HG02870 (cell line): Measurements from ENCODE around the gene PPP1R9B.

Source experiments
- ATAC-seq: cut with Tn5 transposase; IDR thresholded peaks from one replicate; pipeline ENCODE4 v1.9.1; 2021; ENCODE audit warnings: mild to moderate bottlenecking, moderate library complexity; ENCODE audit not compliant: unreplicated experiment

Gene PPP1R9B

DNA sequence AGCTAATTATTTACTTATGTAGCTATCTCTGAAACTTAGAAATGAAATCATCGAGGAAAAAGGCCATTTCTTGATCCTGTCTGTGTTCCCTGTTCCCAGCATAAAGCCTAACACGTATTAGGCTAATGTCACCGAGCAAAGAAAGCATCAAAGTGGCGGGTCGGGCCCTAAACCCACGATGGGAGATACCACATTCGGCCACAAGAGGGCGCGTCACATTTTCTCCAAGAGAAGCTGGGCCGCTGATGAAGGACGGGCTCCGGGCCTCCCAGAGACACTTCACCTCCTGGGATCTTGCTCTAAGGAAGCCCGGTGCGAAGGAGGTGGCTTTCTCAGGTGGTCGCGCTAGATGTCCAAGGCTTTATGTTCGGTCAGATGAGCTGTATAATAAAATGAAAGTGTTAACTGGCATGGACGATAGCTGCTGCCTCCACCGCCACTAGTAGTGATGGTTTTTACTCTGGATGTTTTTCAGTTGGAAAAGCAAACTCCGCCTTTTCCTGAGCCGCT is 56.2 kb downstream of the PPP1R9B start:
- ATAC-seq = no peak

DNA sequence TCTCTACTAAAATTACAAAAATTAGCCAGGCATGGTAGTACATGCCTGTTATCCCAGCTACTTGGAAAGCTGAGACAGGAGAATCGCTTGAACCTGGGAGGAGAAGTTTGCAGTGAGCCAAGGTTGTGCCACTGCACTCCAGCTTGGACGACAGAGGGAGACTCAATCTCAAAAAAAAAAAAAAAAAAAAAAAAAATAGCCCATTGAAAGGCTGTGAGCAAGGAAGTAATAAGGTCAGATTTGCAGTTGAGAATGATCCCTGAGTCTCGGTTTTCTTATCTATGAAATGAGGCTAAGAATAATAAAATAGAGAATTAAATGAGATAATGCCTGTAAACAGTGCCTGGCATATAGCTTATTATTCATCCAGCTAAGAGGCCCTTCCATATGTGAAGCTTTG is 56.7 kb downstream of the PPP1R9B start:
- no peak for ATAC-seq

DNA sequence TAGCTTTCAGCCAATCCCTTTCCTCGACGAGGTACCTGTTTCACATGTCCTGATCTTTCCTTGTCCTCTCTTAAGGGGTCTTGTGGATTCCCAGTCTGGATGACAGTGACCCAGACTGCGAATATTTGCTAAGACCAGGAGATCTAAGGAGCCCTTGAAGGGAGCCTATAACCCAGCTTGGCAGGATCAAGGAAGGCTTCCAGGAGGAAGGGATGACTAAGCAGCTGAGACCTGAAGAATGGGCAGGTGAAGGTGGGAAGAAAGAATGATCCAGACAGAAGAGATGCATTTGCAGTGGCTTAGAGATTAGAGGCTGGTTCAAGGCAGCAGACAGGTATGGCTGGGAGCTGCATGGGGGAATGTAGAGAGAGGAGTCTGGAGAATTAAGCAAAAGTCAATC is 57.2 kb downstream of the PPP1R9B start:
- ATAC-seq = no peak

DNA sequence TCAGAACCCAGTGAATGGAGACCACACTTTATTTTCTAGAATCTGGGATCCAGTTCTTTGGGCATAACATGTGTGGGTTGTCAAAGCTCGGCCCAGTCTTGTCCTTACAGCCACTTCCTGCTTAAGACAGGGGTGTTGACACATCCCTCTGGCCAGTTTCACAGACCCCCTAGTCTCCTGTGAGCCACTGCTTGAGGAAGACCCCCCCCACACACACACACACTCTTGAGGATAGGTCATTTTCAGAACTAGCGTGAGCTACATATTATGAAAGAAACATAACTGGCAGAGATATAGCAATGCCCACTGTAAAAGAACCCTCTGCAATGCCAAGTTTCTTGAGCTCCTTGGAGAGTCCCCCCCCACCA is 58.6 kb downstream of the PPP1R9B start:
- ATAC-seq = no peak

DNA sequence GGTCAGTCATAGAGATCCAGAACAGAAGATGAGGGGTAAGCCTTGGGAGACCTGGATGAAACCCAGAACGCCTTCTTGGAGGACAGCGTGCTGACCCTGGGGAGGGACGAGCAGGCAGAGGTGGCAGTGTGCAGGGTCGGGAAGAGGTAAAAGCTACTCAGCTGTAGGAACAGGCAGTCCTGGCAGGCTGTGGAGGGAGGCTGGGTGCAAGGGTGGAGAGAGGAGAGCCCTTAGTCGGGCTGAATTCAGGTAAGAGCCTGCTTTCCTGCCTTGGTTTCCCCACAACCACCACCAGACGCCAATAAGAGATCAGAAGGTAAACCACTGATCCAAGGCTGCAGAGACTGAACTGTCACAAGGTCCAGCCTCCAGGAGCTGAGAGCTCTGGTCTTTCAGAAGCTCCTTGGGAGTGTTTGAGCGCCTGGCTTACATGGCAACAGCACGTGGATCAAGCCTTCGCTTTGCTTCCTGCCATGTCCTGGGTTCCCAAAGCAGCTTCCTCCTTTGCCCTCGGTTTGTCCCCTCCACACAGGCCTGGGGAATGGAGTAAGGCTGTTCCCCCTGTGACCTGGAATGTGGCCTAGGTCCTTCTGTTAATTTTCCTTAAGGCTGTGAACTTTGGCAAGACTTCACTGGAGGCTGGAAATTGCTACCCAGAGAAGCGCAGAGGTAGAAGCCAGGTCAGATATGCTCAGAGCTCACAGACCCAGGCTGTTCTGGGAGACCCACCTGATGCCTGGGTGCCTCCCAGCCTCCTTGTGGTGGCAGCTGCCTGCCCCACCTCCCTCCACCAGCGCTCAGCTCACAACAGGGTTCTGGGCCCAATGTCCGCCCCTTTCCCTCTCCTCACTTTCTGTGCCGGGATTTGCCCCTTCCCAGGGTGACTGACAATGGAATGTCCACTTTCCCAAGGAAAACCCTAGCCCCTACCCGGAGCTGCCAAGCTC is 59.2 kb downstream of the PPP1R9B start:
- ATAC-seq = no peak

DNA sequence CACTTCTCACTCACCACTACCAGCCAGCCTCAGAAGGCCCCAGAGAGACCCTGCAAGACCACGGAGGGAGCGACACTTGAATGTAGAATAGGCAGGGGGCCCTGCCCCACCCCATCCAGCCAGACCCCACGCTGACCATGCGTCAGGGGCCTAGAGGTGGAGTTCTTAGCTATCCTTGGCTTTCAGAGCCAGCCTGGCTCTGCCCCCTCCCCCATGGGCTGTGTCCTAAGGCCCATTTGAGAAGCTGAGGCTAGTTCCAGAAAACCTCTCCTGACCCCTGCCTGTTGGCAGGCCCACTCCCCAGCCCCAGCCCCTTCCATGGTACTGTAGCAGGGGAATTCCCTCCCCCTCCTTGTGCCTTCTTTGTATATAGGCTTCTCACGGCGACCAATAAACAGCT is 60.4 kb downstream of the PPP1R9B start:
- ATAC-seq = no peak

DNA sequence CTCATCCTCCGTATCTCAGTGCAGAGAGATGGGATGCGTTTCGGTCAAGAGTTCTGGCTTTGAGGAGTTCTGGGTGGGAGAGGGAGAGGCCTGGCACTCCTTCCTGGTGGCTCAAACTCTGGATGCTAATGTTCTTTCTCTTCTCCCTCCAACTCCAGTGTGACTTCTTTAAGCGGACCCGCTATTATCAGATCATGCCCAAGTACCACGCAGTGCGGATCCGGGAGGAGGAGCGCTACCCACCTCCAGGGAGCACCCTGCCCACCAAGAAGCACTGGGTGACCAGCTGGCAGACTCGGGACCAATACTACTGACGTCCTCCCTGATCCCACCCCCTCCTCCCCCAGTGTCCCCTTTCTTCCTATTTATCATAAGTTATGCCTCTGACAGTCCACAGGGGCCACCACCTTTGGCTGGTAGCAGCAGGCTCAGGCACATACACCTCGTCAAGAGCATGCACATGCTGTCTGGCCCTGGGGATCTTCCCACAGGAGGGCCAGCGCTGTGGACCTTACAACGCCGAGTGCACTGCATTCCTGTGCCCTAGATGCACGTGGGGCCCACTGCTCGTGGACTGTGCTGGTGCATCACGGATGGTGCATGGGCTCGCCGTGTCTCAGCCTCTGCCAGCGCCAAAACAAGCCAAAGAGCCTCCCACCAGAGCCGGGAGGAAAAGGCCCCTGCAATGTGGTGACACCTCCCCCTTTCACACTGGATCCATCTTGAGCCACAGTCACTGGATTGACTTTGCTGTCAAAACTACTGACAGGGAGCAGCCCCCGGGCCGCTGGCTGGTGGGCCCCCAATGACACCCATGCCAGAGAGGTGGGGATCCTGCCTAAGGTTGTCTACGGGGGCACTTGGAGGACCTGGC is 61.3 kb downstream of the PPP1R9B start:
- no peak for ATAC-seq

DNA sequence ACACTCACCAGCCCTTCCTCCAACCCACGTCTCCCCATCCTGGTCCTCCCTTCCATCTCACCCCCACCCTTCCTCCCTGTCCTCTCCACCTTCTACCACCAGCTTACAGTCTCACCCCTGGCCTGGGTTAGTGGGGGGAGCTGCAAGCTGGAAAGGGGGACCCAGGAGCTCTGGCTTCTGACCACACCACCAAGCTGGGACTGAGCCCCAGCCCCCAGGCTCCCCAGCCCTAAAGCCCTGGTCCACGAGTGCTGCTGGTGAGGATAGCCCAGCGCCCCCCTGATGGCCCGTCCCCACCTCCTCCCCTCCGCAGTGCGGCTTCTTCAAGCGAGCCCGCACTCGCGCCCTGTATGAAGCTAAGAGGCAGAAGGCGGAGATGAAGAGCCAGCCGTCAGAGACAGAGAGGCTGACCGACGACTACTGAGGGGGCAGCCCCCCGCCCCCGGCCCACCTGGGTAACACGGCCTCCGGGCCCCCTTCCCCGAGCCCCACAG is 62.5 kb downstream of the PPP1R9B start:
- ATAC-seq = no peak

DNA sequence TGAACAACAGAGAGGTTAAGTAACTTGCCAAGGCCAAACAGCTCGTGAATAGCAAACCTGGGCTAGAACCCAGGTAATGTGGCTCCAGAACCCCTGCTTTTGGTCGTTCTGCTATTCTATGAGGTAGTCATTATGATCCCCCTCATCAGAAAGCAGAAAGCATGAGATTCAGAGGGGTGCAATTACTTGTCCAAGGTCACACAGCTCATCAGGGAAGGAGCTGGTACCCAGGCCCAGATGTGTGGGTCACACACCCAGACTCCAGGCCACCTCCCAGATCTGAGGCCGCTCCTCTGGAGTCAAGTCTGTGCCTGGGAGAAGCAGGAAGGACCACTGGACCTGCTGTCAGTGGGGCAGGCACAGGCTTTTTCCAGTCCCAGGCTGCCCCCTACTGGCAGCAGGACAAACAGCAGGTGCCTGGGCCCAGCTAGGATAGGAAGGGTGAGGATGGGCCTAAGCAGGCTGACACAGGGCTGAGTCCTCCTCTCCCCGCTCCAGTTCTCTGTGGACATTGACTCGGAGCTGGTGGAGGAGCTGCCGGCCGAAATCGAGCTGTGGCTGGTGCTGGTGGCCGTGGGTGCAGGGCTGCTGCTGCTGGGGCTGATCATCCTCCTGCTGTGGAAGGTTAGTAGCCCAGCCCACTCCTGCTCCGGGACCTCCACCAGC is 63.1 kb downstream of the PPP1R9B start:
- no peak for ATAC-seq
